NCI-H1105 treated with DMSO at 0.1 percent for 48 hours (cell line): ENCODE measurements around the gene GLTP.

Source experiments
- DNase-seq: peaks from one replicate; lab custom pipeline; 2025; lab: John Stamatoyannopoulos, UW

The GLTP gene

DNA sequence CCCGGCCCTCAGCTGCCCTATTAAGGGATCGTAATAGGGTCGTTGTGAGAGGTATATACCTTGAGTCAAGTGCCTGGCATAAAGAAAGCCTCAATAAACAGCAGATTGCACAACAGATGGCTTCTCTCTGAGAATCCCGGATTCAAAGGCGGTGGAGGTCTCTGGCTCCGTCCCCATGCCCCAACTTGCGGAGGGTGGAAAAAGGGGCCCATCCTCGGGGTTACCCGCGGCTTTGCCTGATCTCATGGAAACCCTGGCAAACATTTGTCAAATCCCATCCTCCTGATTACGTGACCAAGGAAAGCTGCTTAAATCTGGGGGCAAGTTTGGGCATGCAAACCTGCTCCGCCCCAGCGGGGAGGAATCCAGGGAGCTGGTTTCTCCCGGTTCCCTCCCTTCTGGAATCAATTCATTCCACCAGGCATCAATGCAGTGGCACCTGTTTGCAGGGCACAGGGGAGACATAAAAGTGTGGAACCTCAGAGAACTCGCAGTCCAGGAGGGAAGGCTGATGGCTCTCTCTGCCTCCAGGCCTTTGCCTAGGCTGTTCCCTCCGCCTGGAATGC is 59.4 kb downstream of the GLTP start:
- DNase-seq, result peak; percentile 85

DNA sequence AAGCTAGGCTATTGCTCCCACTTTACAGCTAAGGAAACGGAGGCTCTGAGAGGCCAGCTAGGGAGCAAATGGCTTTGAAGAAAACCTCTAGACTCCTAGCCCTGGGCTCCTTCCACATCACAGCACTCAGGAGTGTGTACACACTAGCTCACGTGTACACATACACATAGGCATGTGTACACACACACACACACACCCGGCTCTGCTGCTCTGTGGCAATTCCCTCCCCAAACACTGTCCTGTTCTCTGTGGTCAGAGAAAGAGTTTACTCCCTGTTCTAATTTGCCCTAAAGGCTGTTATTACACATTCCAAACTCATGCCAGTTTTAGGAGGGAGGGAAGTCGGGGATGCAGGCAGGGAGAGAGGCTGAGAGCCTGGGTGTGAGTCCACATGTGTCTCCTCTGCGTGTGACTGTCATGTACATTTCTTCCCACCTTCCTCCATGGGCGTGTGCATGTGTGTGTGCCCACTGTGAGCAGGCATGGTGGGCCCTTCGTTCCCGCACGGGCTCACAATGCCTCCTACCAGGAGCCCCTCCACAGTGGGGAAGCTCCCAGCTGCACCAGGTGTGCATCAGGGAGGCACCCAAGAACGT is 61.3 kb downstream of the GLTP start:
- DNase-seq, result no peak

DNA sequence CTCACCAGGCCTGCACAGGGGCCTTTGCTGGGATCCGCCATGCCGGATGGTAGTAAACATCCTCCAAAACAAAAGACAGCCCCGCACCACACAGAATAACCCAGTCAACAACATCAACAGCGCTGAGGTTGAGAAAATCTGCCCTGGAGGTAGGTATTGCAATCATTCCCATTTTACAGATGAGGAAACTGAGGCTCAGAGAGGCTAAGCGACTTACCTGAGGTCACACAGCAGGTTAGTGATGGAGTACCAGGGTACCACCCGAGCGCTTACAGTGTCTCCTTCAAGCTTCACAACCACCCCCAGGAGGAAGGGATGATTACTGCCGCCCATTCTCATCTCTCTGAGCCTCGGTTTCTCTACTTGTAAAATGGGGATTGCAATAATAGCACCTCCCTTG is 62.1 kb downstream of the GLTP start:
- DNase-seq, result no peak

DNA sequence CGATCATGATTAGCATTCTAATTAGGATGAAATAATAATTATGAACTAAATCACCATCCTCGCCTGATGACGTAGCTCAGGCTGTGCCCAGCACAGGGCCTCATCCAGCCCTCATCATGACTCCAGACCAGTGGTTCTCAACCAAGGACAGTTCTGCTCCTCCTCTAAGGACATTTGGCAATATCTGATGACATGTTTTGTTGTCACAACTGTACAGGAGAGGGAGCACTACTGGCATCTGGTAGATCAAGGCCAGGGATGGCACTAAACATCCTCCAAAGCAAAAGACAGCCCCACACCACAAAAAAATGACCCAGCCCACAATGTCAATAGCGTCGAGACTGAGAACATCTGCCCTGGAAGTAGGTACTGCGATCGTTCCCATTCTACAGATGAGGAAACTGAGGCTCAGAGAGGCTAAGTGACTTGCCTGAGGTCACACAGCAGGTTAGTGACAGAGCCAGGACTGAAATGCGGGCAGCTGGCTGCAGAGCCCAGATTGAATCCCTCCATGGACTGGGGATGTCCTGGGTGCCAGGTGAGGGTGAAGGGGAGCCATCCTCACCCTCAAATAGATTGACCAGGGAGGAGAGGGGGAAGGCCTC is 62.6 kb downstream of the GLTP start:
- DNase-seq, result no peak

DNA sequence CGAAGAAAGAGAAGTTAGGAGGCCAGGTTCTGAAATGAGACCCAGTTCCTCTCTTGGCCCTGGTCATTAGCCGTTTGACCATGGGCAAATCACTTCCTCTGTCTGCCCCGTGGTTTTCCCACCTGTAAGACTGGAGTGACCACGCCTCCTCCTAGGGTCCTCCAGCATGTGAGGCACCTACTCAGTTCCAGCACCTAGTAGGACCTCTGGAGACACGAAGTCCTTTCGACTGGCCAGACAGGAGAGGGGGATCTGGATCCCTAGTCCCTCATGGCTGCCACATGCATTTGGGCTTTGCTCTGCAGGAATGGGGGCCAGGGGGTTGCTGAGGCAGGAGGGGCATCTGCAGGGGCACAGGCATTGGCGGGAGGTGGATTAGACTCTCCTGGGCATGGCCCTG is 63.5 kb downstream of the GLTP start:
- DNase-seq, result no peak

DNA sequence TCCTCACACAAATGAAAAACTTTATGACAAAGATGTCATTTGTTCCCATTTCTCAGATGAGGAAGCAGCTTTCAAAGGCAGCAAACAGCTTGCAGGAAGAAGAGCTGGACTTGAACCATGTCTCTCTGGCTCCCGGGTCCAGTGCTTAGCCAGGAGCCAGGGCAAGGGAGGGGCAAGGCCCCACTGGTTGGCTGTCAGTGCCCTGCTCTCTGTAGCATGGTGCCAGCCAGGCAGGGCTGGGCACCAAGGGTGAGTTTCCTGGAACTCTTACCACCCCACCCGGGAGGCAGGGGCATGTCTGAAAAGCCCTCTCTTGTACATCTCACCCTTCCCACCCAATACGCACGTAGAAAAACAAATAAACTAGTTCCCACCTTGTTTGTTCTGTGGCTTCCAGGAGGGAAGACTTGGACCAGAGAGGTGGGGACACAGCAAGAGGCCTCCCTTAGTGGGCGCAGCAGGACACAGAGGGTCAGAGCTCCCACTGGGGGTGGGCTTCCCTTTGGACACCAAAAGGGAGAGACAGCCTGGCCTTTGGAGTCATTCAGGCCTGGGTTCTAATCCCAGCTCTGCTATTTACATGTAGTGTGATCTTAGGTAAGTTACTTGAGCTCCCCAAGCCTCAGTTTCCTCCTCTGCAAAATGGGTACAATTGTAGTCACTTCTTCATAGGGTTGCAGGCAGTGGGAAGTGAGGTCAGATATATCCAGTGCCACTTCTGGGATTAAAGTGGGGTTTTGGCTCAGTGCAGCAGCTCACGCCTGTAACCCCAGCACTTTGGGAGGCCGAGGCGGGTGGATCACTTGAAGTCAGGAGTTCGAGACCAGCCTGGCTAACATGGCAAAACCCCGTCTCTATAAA is 64.4 kb downstream of the GLTP start:
- no peak for DNase-seq

DNA sequence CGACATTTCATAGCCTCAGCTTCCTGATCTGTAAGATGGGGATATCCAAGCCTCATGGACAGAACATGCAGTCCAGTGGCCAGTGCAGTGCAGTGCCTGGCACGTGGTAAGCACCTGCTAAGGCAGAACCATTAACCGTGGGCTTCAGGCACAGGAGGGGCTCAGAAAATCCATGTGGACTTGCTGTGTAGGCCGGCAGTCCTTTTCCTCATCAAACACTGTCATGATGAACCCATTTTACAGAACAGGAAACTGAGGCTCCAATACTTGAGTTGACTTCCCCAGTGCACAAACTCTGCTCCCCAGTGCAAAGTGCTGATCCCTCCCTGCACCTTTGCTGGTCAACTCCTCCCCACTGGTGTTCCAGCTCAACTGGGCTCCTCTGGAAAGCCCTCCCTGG is 65.1 kb downstream of the GLTP start:
- DNase-seq, result no peak

DNA sequence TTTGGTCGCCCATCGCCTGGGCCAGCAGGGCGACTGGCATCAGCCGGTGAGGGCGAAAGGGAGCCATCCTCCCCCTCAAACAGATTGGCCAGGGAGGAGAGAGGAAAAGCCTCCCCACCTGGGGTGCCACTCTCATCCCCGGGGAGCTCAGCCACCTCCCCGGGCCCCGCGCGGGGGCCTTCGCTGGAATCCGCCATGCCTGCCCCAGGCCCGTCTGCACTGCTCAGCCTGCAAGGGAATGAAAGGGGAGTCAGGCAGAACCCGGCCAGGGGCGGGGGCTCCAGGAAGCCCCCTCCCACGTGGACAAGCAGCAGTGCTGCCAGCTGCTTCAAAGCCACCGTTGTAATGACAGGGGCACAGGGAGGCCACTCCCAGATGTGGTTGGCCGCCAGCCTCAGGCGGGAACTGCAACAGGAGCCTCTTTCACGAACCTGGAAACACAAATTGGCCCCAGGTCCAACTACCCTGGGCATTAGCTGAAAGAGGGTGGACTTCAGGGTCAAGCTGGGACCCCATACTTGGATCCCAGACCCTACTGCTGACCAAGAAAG is 65.7 kb downstream of the GLTP start:
- DNase-seq, result no peak

DNA sequence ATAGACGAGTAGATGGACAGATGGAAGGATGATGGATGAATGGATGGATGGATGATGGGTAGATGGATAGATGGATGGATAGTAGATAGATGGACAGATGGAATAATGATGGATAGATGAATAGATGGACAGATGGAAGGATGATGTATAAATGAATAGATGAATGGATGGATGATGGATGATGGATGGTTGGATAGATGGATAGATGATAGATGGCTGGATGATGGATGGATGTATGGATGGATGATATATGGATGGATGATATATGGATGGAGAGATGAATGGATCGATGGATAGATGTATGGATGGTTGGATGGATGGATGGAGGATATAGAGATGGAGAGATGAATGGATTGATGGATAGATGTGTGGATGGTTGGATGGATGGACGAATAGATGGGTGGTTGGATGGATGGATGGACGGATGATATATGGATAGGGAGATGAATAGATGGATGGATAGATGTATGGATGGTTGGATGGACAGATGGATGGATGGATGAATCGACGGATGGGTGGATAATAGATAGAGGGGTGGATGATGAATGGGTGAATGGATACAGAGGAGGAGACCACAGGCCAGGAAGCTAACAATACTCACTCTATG is 66.4 kb downstream of the GLTP start:
- no peak for DNase-seq

DNA sequence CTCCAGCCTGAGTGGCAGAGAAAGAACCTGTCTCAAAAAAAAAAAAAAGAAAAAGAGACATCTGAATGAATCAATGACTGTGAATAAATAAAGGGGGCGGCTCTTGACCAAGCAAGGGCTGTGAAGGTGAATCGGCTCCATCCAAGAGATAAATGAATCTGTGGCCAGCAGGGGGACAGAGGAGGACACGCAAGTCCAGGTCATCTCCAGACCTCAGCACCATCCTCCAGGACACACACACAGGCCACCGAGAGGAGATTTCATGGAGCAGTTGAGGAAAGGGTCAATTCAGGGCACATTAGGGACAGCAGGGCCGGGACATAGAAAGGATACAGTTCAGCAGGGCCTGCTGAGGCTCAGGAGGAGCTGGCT is 68.7 kb downstream of the GLTP start:
- DNase-seq, result no peak

DNA sequence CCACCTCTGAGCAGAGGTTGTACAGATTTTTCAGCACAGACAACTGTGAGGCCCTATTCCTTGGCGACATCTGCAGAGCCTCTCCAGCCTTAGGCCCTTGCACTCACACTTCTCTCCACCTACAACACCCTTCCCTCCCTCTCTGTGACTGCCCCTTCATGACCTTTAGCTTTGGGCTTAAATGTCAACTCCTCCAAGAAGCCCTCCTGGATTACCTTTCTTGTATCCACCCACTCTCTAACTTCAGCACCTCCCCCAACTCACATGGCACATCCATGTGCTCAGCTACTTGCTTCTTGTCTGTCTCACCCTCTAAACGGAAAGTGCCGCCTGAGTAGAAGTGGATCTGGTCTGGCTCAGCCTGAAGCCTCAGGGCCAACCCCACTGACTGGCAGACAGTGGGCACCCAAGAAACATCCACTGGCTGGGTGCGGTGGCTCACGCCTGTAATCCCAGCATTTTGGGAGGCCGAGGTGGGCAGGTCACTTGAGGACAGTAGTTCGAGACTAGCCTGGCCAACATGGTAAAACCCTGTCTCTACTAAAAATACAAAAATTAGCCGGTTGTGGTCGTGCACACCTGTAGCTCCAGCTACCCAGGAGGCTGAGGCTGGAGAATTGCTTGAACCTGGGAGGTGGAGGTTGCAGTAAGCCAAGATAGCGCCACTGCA is 69.3 kb downstream of the GLTP start:
- DNase-seq, result no peak

DNA sequence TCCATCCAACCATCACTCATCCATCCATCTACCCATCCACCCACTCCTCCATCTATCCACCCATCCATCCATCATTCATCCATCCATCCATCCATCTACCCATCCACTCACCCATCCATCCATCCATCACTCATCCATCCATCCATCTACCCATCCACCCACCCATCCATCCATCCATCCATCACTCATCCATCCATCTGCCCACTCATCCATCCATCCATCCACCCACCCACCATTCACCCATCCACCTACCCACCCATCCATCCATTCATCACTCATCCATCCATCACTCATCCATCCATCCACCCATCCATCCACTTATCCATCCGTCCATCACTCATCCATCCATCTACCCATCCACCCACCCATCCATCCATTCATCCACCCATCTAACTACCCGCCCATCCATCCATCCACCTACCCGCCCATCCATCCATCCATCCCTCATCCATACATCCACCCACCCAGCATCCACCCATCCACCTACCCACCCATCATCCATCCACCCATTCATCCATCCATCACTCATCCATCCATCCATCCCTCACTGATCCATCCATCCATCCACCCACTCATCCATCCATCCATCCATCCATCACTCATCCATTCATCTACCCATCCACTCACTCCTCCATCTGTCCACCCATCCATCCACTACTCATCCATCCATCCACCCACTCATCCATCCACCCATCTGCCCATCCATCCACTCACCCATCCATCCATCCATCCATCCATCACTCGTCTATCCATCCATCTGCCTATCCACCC is 71.3 kb downstream of the GLTP start:
- no peak for DNase-seq

DNA sequence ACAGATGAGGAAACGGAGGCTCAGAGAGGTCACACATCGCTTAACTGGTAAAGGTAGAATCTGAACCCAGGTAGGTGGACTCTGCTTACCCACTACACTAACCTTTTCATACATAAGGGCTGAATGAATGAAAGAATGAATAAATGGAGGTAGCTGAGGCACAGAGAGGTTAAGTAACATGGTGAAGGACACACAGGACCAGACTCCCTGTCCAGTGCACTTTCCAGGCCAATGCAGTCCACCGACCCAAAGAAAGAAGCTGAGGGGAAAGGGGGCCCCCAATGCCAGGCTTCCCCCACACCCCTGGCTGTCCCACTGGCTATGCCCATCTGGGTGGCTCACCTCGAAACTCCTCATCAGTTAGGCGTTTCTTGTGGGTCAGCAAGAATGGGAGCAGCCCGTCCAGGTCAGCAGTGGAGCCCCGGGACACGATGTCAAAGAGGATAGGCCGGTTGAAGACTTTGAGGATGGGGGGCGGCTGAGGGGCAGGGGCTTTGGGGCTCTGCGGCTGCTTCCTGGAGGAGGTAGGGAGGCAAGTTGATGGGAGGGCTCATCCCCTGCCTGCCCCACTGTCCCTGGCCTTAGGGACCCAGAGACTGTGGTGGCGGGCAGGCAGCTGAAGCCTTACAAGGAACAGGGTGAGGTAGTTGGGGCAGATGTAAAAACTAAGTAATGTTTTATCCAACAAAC is 72.2 kb downstream of the GLTP start:
- DNase-seq, result no peak

DNA sequence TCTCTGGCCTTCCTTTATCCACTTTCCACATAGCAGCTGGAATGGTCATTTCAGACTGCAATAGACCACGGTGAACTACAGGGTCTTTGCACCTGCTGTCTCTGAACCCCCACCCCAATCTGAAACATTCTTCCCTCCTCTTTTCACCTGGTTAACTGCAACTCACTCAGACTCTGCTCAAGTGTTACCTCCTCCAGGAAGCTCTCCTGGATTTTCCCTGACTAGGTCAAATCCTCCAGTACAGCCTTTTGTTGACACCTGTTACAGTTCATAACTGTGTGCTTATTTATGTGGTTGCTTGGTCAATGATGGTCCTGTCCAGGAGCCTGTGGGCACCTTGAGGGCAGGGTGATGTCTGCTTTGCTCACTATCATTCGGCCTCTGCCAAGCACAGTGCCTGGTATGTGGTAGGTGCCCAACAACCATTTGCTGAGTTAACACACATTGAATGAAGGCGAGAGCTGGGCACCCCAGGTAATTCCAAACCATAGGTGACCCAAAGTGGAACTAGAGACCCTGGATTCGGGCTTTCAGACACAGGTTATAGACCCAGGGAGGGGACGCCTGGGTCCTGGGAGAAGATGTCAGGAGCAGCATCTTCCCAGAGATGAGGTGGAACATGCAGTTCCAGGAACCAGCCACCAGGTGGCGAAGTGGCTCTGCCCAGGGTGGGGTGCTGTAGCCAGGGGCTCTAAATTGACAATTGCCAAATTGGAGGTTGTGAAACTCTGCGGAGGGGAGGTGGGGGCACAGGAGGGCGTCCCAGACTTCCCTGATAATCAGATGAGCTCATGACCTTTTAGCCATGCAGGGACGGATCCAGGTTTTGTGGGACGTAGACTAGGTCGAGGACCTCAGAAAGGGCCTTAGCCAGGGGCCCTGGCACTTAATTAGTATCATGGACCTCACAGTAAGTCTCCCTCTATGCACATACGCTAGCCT is 75.2 kb downstream of the GLTP start:
- DNase-seq, result peak; percentile 48

DNA sequence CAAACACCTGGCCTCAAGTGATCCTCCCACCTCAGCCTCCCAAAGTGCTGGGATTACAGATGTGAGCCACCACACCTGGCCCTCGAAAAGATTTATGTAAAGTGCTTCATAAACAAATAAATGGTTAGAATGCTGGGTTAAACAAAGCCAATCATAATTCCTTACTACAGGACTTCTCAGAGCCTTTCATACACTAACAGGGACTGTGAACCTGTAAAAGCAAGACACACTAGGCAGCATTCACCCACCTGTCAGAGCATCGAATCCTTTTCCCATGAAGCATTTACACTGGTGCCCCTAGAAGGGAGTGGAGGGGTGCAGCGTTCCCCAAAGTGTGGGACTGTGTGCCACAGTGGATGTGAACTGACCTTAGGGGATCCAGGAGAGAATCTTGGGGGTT is 76.7 kb downstream of the GLTP start:
- no peak for DNase-seq

DNA sequence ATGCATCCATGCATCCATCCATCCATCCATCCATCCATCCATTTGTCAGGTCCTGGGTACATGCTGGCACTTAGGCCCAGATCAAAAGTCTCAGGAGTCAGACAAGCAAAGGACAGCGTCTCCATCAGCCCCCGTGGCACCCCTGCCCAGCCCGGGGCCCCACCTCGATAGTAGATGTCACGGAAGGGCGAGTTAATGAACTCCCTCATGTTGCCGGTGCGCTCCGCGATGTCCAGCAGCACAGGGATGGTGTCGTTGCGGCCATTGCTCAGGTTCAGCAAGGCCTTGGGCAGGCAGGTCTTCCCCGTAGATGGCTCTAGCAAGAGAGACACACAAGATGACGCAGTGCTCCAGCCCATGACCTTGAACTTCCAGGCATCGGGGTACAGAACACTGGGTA is 77.5 kb downstream of the GLTP start:
- no peak for DNase-seq
